Measurements from ENCODE around the gene BMP15. TPM values are rescaled to one million over a fixed set of nuclear protein-coding genes. Genes with fewer than 3 reads are reported as not detected.

BMP15 gene
- total RNA-seq, 4 donors from 2014 or later: not detected

Other genes starting within 250 kb of the BMP15 start
- gene SHROOM4, start 96.5 kb upstream of the BMP15 start, total RNA-seq: 1 to 10 TPM; 2.3 to 10.0 (median 4.4) TPM

All from suprapubic skin (tissue), 4 donors.